Activated CD4-positive, alpha-beta T cell treated with anti-CD3 and anti-CD28 coated beads, Interleukin-2, amount 50 U/mL, for 16 hours (primary cell): ENCODE data around the gene C1QTNF6.

ENCODE experiments used
- DNase-seq: peaks from one replicate; pipeline ENCODE4 v3.0.0-alpha.2; 2020

C1QTNF6 gene

DNA sequence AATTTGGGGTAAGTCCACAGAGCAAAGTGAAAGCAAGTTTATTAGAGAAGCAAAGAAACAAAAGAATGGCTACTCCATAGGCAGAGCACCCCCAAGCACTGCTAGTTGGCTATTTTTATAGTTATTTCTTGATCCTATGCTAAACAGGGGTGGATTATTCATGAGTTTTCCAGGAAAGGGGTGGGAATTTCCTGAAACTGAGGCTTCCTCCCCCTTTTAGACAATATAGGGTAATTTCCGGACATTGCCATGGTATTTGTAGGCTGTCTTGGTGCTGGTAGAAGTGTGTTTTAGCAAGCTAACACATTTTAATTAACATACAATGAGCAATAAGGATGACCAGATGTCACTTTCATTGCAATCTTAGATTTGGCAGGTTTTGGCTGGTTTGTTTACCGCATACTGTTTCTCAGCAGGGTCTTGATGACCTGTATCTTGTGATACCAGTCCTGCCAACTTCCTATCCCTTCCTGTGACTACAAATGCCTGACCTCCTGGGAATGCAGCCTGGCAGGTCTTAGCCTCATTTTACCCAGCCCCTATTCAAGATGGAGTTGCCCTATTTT lies 937 bp upstream of the C1QTNF6 start:
- DNase-seq, result no peak

DNA sequence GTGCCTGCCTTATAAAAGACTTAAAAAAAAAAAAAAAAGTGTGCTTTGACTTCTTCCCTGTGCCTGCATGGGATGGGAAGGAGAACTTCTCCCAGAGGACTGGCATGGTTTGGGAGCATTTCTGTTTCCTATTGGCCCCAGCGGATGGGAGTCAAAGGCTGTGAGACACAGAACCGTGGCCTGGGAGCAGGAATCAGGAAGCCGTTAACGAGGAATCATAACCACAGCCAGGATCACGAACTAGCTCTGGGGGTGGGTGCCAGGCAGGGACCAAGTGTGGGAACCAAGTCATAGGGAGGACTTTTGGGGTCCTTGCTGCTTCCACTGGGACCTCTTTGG lies 526 bp downstream of the C1QTNF6 start:
- DNase-seq, result no peak

DNA sequence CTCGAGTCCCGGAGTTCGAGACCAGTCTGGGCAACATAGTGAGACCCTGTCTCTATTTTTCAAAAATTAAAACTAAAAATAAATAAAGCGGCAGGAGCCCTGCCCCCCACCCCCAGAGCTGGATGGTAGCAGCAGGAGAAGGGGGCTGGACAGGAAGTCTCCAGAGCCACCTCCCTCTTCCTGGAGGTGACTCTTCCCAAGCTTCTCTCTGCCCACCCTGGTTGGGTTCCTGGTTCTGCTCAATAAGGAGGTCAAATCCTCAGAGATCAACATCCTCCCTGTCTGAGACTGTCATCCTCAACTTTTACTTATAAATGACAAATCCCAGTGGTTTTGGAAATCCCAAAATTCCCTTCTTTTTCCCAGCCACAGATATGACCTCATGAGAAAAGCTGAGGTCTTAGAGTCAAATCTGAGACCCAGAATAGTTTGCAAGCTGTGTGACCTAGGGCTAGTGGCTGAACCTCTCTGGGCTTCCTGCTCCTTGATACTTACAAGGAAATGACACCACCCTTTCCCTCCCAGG lies 987 bp downstream of the C1QTNF6 start:
- DNase-seq, result no peak

- peak; percentile 70 for DNase-seq
These were observed 1.6 kb downstream of the C1QTNF6 start for GRCh38 chr22:37186228-37186996.

- no peak for DNase-seq
These were observed 2.3 kb downstream of the C1QTNF6 start for GRCh38 chr22:37185646-37186227.

DNA sequence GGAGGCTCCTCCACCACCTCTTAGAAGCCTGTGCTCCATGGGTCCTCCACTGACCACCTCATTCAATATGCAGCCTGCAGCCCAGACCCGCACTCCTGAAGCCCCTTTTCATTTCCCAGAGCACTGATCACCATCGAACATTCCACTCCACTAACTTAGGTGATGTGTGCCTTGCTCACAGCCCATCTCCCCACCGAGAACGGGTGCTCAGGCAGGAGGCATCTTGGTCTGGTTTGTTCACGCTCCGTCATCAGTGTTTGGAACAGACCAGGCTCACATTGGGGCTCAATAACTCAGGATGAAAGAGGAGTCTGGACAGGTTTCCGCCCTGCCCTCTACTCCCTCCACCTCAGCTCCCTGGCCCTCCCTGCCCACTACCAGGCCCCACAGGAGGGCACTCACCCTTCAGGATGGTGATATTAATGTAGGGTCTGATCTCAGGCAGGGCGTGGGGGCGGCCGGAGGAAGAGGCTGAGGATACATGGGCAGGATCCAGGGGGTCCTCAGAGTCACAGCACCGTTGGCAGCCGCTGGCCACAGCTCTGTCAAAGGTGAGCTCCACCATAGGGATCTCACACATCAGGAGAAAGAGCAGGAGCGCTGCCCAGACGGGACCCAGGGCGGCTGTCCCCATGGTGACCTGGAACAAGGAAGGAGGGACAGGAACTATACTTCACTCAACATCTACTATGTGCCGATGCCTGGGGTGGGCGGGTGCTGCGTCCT lies 3.1 kb downstream of the C1QTNF6 start:
- DNase-seq, result no peak

- no peak for DNase-seq
These were observed 3.7 kb downstream of the C1QTNF6 start for GRCh38 chr22:37184380-37184755.

- DNase-seq, result no peak
These were observed 4.3 kb downstream of the C1QTNF6 start for GRCh38 chr22:37183432-37184379.

DNA sequence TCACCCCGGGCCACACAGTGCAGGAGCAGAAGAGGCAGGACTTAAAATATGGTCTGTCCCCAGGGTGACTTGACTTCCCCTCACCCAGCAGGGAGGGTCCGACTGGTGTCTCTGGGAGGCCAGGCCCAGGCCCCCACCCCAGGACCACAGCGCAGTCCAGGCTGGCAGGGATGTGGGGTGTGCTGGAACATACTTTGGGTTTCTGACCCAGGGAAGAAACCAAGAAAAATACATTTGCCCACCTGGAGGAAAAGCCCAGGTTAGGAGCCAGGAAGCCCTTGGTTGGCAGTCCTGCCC lies 5.2 kb downstream of the C1QTNF6 start:
- DNase-seq, result no peak

GRCh38 chr22:37182101-37182948 lies 5.7 kb downstream of the C1QTNF6 start:
- DNase-seq, result no peak

DNA sequence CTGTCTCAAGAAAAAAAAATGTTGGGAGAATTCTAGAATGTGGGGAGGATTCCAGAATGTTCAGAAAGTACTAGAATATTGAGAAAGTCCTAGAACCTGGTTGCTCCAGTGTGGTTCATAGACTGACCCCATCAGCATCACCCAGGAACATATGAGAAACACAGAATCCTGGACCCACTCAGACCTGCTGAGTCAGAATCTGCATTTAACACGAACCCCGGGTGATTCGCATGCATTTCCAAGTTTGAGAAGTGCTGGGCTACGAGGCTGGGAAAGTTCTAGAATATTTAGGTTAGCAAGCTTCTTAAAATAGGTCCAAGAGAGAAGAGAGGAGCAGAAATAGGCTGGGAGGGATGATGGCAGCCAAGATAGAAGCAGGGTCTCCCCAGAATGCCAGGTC lies 6.4 kb downstream of the C1QTNF6 start:
- no peak for DNase-seq

- DNase-seq, result no peak
These were observed 7.4 kb downstream of the C1QTNF6 start for GRCh38 chr22:37180531-37181231.

GRCh38 chr22:37179622-37180420 lies 8.2 kb downstream of the C1QTNF6 start:
- no peak for DNase-seq

DNA sequence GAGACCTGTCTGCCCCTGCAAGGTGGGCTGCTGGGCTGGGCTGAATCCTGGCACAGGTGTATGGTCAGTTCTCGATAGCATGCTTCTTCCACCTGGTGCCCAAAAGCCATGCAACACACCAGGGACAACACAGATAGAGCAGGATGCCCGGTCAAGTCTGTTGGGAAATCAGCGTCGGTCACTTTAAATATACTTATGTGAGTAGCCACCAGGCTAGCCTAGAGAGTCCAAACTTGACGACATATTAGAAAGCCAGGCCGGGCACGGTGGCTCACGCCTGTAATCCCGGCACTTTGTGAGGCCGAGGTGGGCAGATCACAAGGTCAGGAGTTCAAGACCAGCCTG lies 8.9 kb downstream of the C1QTNF6 start:
- no peak for DNase-seq

DNA sequence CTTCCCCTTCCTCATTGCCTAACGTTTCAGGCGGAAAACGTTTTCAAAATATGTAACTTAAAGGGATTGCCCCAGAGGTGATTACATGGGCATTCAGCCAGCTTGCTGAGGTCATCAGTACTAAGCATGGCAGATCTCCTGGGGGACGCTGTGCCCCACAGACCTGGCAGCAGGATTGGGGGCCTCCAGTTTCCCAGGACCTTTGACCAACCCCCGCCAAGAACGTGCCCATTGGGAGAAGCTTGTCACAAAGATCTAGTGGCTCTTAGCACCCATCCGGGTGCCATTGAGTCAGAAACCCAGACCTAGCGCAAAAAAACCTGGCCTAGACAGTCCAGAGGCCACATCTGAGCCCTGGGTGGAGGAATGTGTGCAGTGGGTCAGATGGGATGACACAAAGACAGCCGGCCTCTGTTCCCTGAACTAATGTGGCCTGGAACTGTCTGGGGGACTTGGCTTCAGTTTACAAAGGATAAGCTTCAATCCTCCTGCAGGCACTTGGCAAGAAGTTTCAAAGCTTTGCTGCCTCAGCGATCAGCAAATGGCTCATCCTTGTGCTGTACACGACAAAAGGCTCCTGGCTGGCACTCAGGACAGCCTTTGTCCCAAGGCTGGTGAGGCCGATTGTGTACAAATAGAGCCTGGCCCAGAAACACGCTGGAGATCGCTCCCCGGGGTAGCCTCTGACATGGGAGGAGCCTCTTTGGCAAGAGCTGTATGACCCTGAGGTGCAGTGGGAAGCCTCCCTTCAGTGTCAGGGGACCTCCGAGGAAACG lies 9.5 kb downstream of the C1QTNF6 start:
- no peak for DNase-seq

DNA sequence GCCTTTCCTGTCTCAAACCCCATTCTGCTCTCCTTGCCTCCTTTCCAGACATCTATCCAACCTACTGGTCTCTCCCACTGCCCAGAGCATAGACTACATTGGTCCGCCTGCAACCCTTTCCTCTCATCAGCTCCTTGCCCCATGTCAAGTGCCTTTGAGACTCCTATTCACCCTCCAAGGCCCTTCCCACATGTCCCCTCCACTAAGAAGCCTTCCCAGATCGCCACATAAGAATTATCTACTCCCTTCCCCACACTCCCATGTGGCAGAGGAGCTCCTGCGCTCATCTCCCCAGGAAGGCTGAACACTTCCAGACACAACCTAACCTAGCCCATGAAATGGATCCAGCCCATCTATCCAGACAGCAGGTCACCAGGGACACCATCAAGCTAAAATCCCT lies 10.3 kb downstream of the C1QTNF6 start:
- DNase-seq, result no peak

GRCh38 chr22:37177221-37177620 lies 10.8 kb downstream of the C1QTNF6 start:
- no peak for DNase-seq

DNA sequence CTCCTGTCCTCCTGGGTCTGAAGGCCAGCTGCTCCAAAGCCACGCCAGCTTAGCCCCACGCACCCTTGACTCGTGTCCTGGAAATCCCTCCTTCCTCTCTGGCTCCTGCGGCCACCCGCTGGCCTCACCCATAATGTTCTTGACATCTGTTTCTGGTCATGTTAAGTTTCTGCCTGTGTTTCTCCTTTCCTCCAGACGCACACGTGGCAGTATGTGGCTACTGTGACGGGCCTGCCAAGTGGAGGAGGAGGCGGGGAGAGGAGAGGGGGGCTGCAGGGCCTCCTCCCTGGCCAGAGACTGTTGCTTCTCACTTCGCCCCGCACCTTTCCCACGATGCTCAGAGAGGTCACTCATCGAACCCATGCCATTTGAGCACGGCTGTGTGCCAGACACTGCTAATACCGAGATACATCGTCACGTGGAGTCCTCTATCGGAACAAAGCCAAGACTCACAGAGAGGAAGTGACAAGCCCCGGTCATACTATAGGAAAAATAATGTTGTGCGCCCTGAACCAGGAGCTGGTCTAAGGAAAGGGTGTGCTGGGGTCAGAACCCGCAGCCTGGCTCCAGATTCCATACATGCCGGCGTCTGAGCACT lies 11.5 kb downstream of the C1QTNF6 start:
- no peak for DNase-seq
